K562 (cell line): ENCODE data around the gene LTB4R2. TPM values are rescaled to one million over a fixed set of nuclear protein-coding genes. Genes with fewer than 3 reads are reported as not detected.

Source experiments
- ARID4B ChIP-seq: sonication (generic); formaldehyde crosslinking; IDR thresholded peaks from 2 replicates; pipeline ENCODE4 v1.8.0; 2022; ENCODE audit warnings: mild to moderate bottlenecking, missing genetic modification reagents
- ATF1 ChIP-seq, 2 experiments: fragments of 450-650 bp in 1 of 2; IDR thresholded peaks; 2 replicates each; pipeline ENCODE4 v1.6.1; 2016; ENCODE audit warnings: missing compliant biosample characterization in 1 of 2, missing genetic modification characterization in 1 of 2
- BCLAF1 ChIP-seq, 2 experiments: fragments of 450-650 bp in 1 of 2; IDR thresholded peaks; 2 replicates each; pipeline ENCODE4 v1.6.1; 2011 to 2017; ENCODE audit warnings: low read depth in 2 of 2, antibody characterized with exemption in 1 of 2, borderline replicate concordance in 1 of 2, low read length in 1 of 2, mild to moderate bottlenecking in 1 of 2, mixed read lengths in 1 of 2; ENCODE audit not compliant: control insufficient read depth in 1 of 2
- CCNT2 ChIP-seq: IDR thresholded peaks from 2 replicates; pipeline ENCODE4 v1.6.1; 2011; ENCODE audit warnings: borderline replicate concordance, low read depth, mild to moderate bottlenecking, moderate library complexity, mixed read lengths, low read length; ENCODE audit not compliant: insufficient read length; ENCODE audit errors: extremely low read depth
- CHD2 ChIP-seq: IDR thresholded peaks from 2 replicates; pipeline ENCODE4 v1.6.1; 2011; ENCODE audit warnings: low read depth, low read length
- EP300 ChIP-seq: IDR thresholded peaks from 2 replicates; pipeline ENCODE4 v1.6.1; 2012; ENCODE audit warnings: low read length, improper control_type of control experiment
- EP400 ChIP-seq: fragments of 450-650 bp; IDR thresholded peaks from 2 replicates; pipeline ENCODE4 v1.6.1; 2017; ENCODE audit warnings: antibody characterized with exemption, mild to moderate bottlenecking, moderate library complexity
- HMGXB4 ChIP-seq: sonication (generic); formaldehyde crosslinking; IDR thresholded peaks from 2 replicates; pipeline ENCODE4 v1.8.1; 2023; ENCODE audit warnings: mild to moderate bottlenecking, missing genetic modification reagents
- HNRNPK ChIP-seq: fragments of 200-400 bp; formaldehyde crosslinking; IDR thresholded peaks from one replicate; pipeline ENCODE4 v1.6.1; 2018; ENCODE audit warnings: mild to moderate bottlenecking, low read depth, low read length; ENCODE audit not compliant: poor library complexity, severe bottlenecking
- KHSRP ChIP-seq: fragments of 450-650 bp; IDR thresholded peaks from 2 replicates; pipeline ENCODE4 v1.6.1; 2017
- NFATC3 ChIP-seq: fragments of 450-650 bp; IDR thresholded peaks from 2 replicates; pipeline ENCODE4 v1.6.1; 2017; ENCODE audit warnings: mild to moderate bottlenecking
- RBFOX2 ChIP-seq: fragments of 200-400 bp; formaldehyde crosslinking; IDR thresholded peaks from 2 replicates; pipeline ENCODE4 v1.6.1; 2017; ENCODE audit warnings: low read depth, mild to moderate bottlenecking, low read length, moderate library complexity
- SP1 ChIP-seq: sonication (generic); formaldehyde crosslinking; IDR thresholded peaks from 2 replicates; pipeline ENCODE4 v1.8.1; 2022; ENCODE audit warnings: mild to moderate bottlenecking, missing genetic modification reagents
- STAG1 ChIP-seq: sonication (generic); formaldehyde crosslinking; IDR thresholded peaks from 2 replicates; pipeline ENCODE4 v1.5.0; 2020; ENCODE audit warnings: missing genetic modification reagents, borderline replicate concordance
- TFAP4 ChIP-seq: sonication (generic); formaldehyde crosslinking; IDR thresholded peaks from 2 replicates; pipeline ENCODE4 v1.8.0; 2022; ENCODE audit warnings: missing genetic modification reagents, mild to moderate bottlenecking, moderate library complexity, borderline replicate concordance
- polyA plus RNA-seq, 8 experiments: library from polyadenylated mRNA; depleted of rRNA in 4 of 8; stranded (reverse) in 5 of 8; unstranded in 3 of 8; fragments of >200 nt; fragmentation: Nextera tagmentation in 2 of 8; fragmentation: Illumina TruSeq in 1 of 8; extraction: Ambion mirVana in 2 of 8; extraction: Trizol in 1 of 8; gene quantifications; 2 replicates each; pipeline versions ENCODE4 v1.2.1 to v1.2.3, GENCODE V29; 2011 to 2014; ENCODE audit warnings: inconsistent platforms in 1 of 8, missing spikeins in 1 of 8
- total RNA-seq, 7 experiments: library from RNA; depleted of rRNA in 6 of 7; stranded (reverse); fragments of >200 nt in 6 of 7; fragmentation: Illumina TruSeq in 2 of 7; extraction: Trizol in 2 of 7; gene quantifications; 2 replicates each; pipeline versions ENCODE4 v1.2.1 to v1.2.3, GENCODE V29; 2011 to 2021; ENCODE audit warnings: low replicate concordance in 1 of 7

The LTB4R2 gene
- total and polyA plus RNA-seq, 9 of the 15 experiments (the other 6 are each of a cell fraction or from before 2014, with no cell fraction given), result 0.03 to 11.6 (median 2.8) TPM; not detected in 1

GRCh38 chr14:24299255-24300191, 10.4 kb upstream of the LTB4R2 start, which contains the start of the genes DHRS1 and NOP9 (continued):
- no peak for TF ChIP-seq STAG1 (CRISPR knock-in tag)
- peak; percentile 75 for TF ChIP-seq EP400
- 0 out of 2 replicates have a peak, but pooled peaks have one; percentile 44 for TF ChIP-seq ARID4B (CRISPR knock-in tag)
- TF ChIP-seq NFATC3, result no peak
- TF ChIP-seq BCLAF1 (IDR thresholded peaks at IDR 0.05; ENCODE audit: borderline replicate concordance in 1 of 2, control insufficient read depth in 1 of 2, low read depth in 2 of 2, low read length in 1 of 2), result no peak
- peak; percentile 95 for TF ChIP-seq TFAP4 (CRISPR knock-in tag)
- peak; percentile 94 for TF ChIP-seq KHSRP
- no peak for TF ChIP-seq CHD2
- TF ChIP-seq HMGXB4 (CRISPR knock-in tag), result no peak
- no peak for TF ChIP-seq HNRNPK
- TF ChIP-seq RBFOX2, result peak; percentile 83
- TF ChIP-seq ATF1 (CRISPR knock-in tag; IDR thresholded peaks at IDR 0.05), result peak; percentile 97
- peak; percentile 99 for TF ChIP-seq ATF1 (tag; IDR thresholded peaks at IDR 0.05)
- peak; percentile 77; the same call in 1 of the 2 replicates for TF ChIP-seq SP1 (CRISPR knock-in tag)
- TF ChIP-seq EP300, result peak; percentile 34; the same call in 1 of the 2 replicates
- peak; percentile 29 for TF ChIP-seq CCNT2
